ENCODE measurements around the gene SHC1.

DNA sequence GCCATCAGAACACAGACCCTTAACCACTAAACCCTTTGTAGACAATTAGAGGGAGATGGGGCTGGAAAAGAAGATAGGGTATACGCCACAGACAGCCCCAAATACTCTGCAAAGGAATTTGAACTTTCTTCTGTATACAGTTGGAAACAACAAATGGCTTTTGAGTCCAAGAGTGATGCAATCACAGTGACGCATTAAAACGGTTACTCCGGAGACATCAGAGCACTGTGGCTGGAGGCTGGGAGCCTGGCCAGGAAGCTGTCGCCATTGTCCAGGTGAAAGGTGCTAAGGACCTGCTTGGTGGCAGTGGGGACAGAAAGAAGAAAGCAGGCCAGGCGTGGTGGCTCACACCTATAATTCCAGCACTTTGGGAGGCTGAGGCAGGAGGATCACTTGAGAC is 16.8 kb upstream of the SHC1 start:
- TF ChIP-seq, protein P1, sequence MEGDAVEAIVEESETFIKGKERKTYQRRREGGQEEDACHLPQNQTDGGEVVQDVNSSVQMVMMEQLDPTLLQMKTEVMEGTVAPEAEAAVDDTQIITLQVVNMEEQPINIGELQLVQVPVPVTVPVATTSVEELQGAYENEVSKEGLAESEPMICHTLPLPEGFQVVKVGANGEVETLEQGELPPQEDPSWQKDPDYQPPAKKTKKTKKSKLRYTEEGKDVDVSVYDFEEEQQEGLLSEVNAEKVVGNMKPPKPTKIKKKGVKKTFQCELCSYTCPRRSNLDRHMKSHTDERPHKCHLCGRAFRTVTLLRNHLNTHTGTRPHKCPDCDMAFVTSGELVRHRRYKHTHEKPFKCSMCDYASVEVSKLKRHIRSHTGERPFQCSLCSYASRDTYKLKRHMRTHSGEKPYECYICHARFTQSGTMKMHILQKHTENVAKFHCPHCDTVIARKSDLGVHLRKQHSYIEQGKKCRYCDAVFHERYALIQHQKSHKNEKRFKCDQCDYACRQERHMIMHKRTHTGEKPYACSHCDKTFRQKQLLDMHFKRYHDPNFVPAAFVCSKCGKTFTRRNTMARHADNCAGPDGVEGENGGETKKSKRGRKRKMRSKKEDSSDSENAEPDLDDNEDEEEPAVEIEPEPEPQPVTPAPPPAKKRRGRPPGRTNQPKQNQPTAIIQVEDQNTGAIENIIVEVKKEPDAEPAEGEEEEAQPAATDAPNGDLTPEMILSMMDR (IDR thresholded peaks at IDR 0.05; ENCODE audit: insufficient read depth, low read length, poor library complexity, severe bottlenecking) = no peak
- TF ChIP-seq EZH2phosphoT487 (conservative IDR thresholded peaks at IDR 0.05; ENCODE audit: low read length) = no peak
